Ovary (tissue), 3 donors: ENCODE data around the gene MBD5.

ENCODE experiments used
- CTCF ChIP-seq, 3 donors: fragments of 450-650 bp in 2 of 3; fragments of 200-600 bp in 1 of 3; IDR thresholded peaks; one replicate each; pipeline versions ENCODE4 v1.5.1 to v1.8.0; 2016 to 2022; ENCODE audit warnings: antibody characterized with exemption in 3 of 3, mild to moderate bottlenecking in 1 of 3
- EP300 ChIP-seq: sonication (generic); formaldehyde crosslinking; IDR thresholded peaks from one replicate; pipeline ENCODE4 v1.6.1; 2017; ENCODE audit warnings: antibody characterized with exemption
- donor health status: DM: no; HTN: no; CAD: no.

DNA sequence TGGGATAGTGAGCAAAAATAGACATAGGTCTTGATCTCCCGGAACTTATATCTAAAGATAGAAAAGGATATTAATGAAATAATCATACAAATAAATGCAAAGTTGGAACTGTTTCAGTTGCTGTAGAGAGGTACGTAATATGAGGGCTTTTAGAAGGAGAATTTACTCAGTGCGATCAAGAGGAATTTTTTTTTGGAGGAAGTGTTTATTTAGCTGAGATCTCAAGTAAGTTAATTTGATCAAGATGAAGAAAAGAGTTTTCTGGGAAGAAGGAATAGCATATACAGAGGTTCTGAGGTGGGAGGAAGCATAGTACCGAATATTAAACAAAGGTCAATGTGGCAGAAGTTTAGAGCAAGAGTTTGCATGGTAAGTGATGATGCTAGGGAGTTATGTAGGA is 11.3 kb downstream of the MBD5 start:
- TF ChIP-seq CTCF (IDR thresholded peaks at IDR 0.05) (no peak), EP300 (no peak)
